Umbilical cord (tissue), 2 donors: Measurements from ENCODE around the gene NUP42. TPM values are rescaled to one million over a fixed set of nuclear protein-coding genes. Genes with fewer than 3 reads are reported as not detected.
"Not testable (repeated sequence)": the region's sequence is repeated elsewhere in the genome, so short reads cannot be mapped to it uniquely, and the experiment has no call there.

Experiments
- DNase-seq: peaks from one replicate; pipeline ENCODE4 v3.0.0-alpha.2; 2015; ENCODE audit warnings: low spot score
- total RNA-seq: library from RNA; depleted of rRNA; stranded (reverse); fragments of >200 nt; gene quantifications from one replicate; pipeline ENCODE4 v1.2.3, GENCODE V29; 2014; ENCODE audit warnings: low replicate concordance; ENCODE audit not compliant: insufficient read depth

The NUP42 gene
- total RNA-seq, 1 donor from 2014 or later = 40.7 TPM

GRCh38 chr7:23204241-23204640, 22.4 kb downstream of the NUP42 start:
- no peak for DNase-seq

GRCh38 chr7:23205577-23205908, 23.7 kb downstream of the NUP42 start:
- no peak for DNase-seq

- peak; percentile 62 for DNase-seq
Measured at GRCh38 chr7:23205909-23206767, 24.3 kb downstream of the NUP42 start.

- peak; percentile 30 for DNase-seq
Measured at GRCh38 chr7:23207021-23207420, 25.2 kb downstream of the NUP42 start.

- no peak for DNase-seq
Measured at GRCh38 chr7:23207884-23208283, 26.0 kb downstream of the NUP42 start.

- DNase-seq = no peak
Measured at GRCh38 chr7:23208316-23208715, 26.5 kb downstream of the NUP42 start.

- DNase-seq = no peak
Measured at GRCh38 chr7:23210506-23210905, 28.7 kb downstream of the NUP42 start.

GRCh38 chr7:23211589-23211988, 29.7 kb downstream of the NUP42 start:
- peak; percentile 29 for DNase-seq

GRCh38 chr7:23212395-23212794, 30.5 kb downstream of the NUP42 start:
- DNase-seq = no peak

- no peak for DNase-seq
Measured at GRCh38 chr7:23212841-23213240, 31.0 kb downstream of the NUP42 start.

GRCh38 chr7:23213755-23214154, 31.9 kb downstream of the NUP42 start:
- no peak for DNase-seq

- no peak for DNase-seq
Measured at GRCh38 chr7:23214423-23214822, 32.6 kb downstream of the NUP42 start.

GRCh38 chr7:23214938-23215337, 33.1 kb downstream of the NUP42 start:
- DNase-seq = no peak

GRCh38 chr7:23216021-23216420, 34.2 kb downstream of the NUP42 start:
- DNase-seq = peak; percentile 32

- DNase-seq = no peak
Measured at GRCh38 chr7:23218196-23218595, 36.3 kb downstream of the NUP42 start.

- peak; percentile 38 for DNase-seq
Measured at GRCh38 chr7:23220690-23221305, 39.0 kb downstream of the NUP42 start.

- DNase-seq = no peak
Measured at GRCh38 chr7:23222439-23223030, 40.7 kb downstream of the NUP42 start.

GRCh38 chr7:23224364-23224763, 42.5 kb downstream of the NUP42 start:
- not testable (repeated sequence) for DNase-seq

GRCh38 chr7:23226844-23227450, 45.1 kb downstream of the NUP42 start:
- no peak for DNase-seq

- no peak for DNase-seq
Measured at GRCh38 chr7:23228412-23228811, 46.6 kb downstream of the NUP42 start.

GRCh38 chr7:23230641-23231101, 48.8 kb downstream of the NUP42 start:
- no peak for DNase-seq

- no peak for DNase-seq
Measured at GRCh38 chr7:23232966-23233365, 51.1 kb downstream of the NUP42 start.
